ENCODE data around the gene THRAP3. TPM values are rescaled to one million over a fixed set of nuclear protein-coding genes. Genes with fewer than 3 reads are reported as not detected.

The THRAP3 gene
- total and polyA plus RNA-seq, 7 experiments from 2014 or later, result 62.1 to 138 (median 112) TPM

DNA sequence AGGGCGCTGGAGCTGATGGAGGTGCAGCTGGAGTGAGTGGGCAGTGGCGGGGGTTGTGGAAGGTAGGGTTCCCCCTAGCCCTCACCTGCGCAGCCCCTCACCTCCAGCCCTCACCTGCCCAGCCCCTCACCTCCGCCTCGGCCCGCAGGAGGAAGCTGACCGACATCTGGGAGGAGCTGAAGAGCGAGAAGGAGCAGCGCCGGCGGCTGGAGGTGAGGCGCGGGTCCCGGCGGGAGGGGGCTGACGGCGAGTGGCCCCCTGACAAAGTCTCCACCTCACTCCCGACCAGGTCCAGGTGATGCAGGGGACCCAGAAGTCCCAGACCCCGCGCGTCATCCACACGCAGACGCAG is 96.5 kb downstream of the THRAP3 start:
- Mint-ChIP-seq H3K27ac (peak overlapping the region in 6 of 9 donors; percentile 26 to 81 (median 44)), H3K4me1 (peaks cover 14 to 29% (median 23%) of the 10 kb centered on the region in 7 donors), H3K4me3 (peak overlapping the region; percentile 68 to 87 (median 80)), H3K9me3 (no peaks in the 10 kb centered on the region), H3K36me3 (peaks cover 0 to 10% (median 0%) of the 10 kb centered on the region in 5 donors), H3K27me3 (peaks cover 0 to 5% (median 0%) of the 10 kb centered on the region in 5 donors)
- ATAC-seq (no peak), DNase-seq (peak in 1 of 9 donors; percentile 5)
- Histone ChIP-seq H3K27me3 (ENCODE audit: control insufficient read depth in 2 of 2, insufficient read depth in 2 of 2, low read length in 2 of 2) (no peaks in the 10 kb centered on the region), H3K4me3 (ENCODE audit: low read length) (peak overlapping the region; percentile 37), H3K9me3 (ENCODE audit: control insufficient read depth in 2 of 3, low read length in 3 of 3) (no peaks in the 10 kb centered on the region), H3K36me3 (ENCODE audit: control insufficient read depth in 2 of 3, insufficient read depth in 3 of 3, low read length in 3 of 3) (no peaks in the 10 kb centered on the region), H3K4me1 (ENCODE audit: control insufficient read depth in 2 of 2, insufficient read depth in 2 of 2, low read length in 2 of 2) (peaks cover 10 to 11% of the 10 kb centered on the region in 2 donors), H3K27ac (ENCODE audit: low read depth, low read length) (peak overlapping the region; percentile 14)
- intact Hi-C loops (cut with micrococcal nuclease), result loop anchor here (1.0 to 2.0 kb wide), 2 partner anchors 13 to 14 kb away; partner anchors contain the start of gene SH3D21 (in 1 of the 2)
- POLR2A ChIA-PET, result interaction anchor here (1.2 to 1.5 kb wide), 2 partner anchors 14 to 98 kb away, joined by 5 to 6 read pairs; partner anchors contain the start of gene SH3D21
- CTCF ChIA-PET, result no interaction called here

DNA sequence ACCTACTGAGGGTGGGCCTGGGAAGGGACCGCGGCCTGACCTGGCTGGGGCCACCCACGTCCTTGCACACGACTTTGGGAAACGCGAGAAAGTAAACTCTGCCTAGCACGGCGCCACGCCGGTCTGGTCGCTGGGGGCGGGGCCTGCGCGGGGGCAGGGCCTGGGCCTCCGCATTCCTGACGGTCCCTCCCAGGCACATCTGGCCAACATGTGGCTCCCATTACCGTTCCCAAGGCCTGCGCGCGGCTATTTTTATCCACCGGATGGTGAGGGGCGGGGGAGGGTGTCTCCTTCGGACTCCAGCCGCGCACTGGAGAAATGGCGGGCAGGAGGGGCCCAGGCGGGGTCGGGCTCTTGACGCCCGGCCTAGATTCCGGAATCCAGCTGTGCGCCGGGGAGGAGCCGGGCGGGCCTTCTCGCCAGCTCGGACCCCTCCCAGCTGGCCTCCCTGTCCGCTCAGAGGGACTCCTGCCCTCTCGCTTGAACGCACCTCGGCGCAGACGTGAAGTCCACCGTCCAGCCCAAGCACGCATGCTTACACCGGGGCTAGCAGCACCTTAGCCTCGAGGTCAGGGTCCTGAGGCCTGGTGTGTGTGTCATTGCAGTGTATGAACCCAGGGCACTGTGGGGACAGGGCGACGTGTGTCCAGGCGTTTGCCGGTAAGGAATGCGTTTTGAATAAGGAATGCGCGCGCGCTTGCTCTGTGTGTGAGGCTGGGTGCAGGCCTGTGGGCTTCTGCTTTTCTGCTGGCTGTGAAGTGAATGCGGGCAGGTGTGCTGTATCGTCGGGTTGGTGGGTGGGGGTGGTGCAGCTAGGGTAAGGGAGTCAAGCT is 97.1 kb downstream of the THRAP3 start:
- POLR2A ChIA-PET, result interaction anchor here (0.7 to 1.6 kb wide), 4 partner anchors 15 to 509 kb away, joined by 3 to 4 read pairs (median 3); partner anchors contain the start of gene SH3D21
- Histone ChIP-seq H3K4me1 (ENCODE audit: control insufficient read depth in 2 of 2, insufficient read depth in 2 of 2, low read length in 2 of 2) (peaks cover 10 to 11% of the 10 kb centered on the region in 2 donors), H3K27me3 (ENCODE audit: control insufficient read depth in 2 of 2, insufficient read depth in 2 of 2, low read length in 2 of 2) (no peaks in the 10 kb centered on the region), H3K36me3 (ENCODE audit: control insufficient read depth in 2 of 3, insufficient read depth in 3 of 3, low read length in 3 of 3) (no peaks in the 10 kb centered on the region), H3K27ac (ENCODE audit: low read depth, low read length) (peak overlapping the region; percentile 14), H3K9me3 (ENCODE audit: control insufficient read depth in 2 of 3, low read length in 3 of 3) (no peaks in the 10 kb centered on the region), H3K4me3 (ENCODE audit: low read length) (peak overlapping the region; percentile 37)
- CTCF ChIA-PET, result interaction anchor here (3.3 kb wide), 1 partner anchor 21 kb away, joined by 9 read pairs; no protein-coding TSS in a partner anchor
- ATAC-seq (peak; percentile 43), DNase-seq (peak in 5 of 9 donors; percentile 12 to 51 (median 23))
- peaks cover 0 to 5% (median 0%) of the 10 kb centered on the region in 5 donors for H3K27me3 Mint-ChIP-seq
- H3K4me1 Mint-ChIP-seq, result peaks cover 14 to 29% (median 23%) of the 10 kb centered on the region in 7 donors
- intact Hi-C loops (cut with micrococcal nuclease), result loop anchor here in 1 of 2 donors (2.0 kb wide), 1 partner anchor 15 kb away; the partner anchor contains the start of gene SH3D21
- H3K27ac Mint-ChIP-seq, result peak overlapping the region in 3 of 9 donors; percentile 49 to 90 (median 62)
- H3K9me3 Mint-ChIP-seq, result no peaks in the 10 kb centered on the region
- H3K36me3 Mint-ChIP-seq, result peaks cover 0 to 10% (median 0%) of the 10 kb centered on the region in 5 donors
- peak overlapping the region; percentile 62 to 87 (median 80) for H3K4me3 Mint-ChIP-seq

- Mint-ChIP-seq H3K4me1 (peaks cover 14 to 29% (median 23%) of the 10 kb centered on the region in 7 donors), H3K27ac (peak overlapping the region in 2 of 9 donors; percentile 62 to 90), H3K36me3 (peaks cover 0 to 10% (median 0%) of the 10 kb centered on the region in 5 donors), H3K27me3 (peaks cover 0 to 5% (median 0%) of the 10 kb centered on the region in 5 donors), H3K9me3 (no peaks in the 10 kb centered on the region), H3K4me3 (peak overlapping the region in 9 of 10 donors; percentile 68 to 87 (median 76))
- H3K27ac ChIP-seq (ENCODE audit: low read depth, low read length), result no peak overlapping the region
- intact Hi-C loops (cut with micrococcal nuclease), result loop anchor here in 1 of 2 donors (2.0 kb wide), 1 partner anchor 45 kb away; no protein-coding TSS in a partner anchor
- DNase-seq, result peak in 1 of 9 donors; percentile 5
- no peaks in the 10 kb centered on the region for H3K9me3 ChIP-seq (ENCODE audit: control insufficient read depth in 2 of 3, low read length in 3 of 3)
- no peaks in the 10 kb centered on the region for H3K36me3 ChIP-seq (ENCODE audit: control insufficient read depth in 2 of 3, insufficient read depth in 3 of 3, low read length in 3 of 3)
- peaks cover 10 to 11% of the 10 kb centered on the region in 2 donors for H3K4me1 ChIP-seq (ENCODE audit: control insufficient read depth in 2 of 2, insufficient read depth in 2 of 2, low read length in 2 of 2)
- no peak overlapping the region for H3K4me3 ChIP-seq (ENCODE audit: low read length)
- CTCF ChIA-PET, result interaction anchor here (3.3 kb wide), 1 partner anchor 20 kb away, joined by 9 read pairs; no protein-coding TSS in a partner anchor
- ATAC-seq, result no peak
- POLR2A ChIA-PET, result interaction anchor here (0.7 to 1.6 kb wide), 4 partner anchors 16 to 510 kb away, joined by 3 to 4 read pairs (median 3); partner anchors contain the start of gene SH3D21
- H3K27me3 ChIP-seq (ENCODE audit: control insufficient read depth in 2 of 2, insufficient read depth in 2 of 2, low read length in 2 of 2), result no peaks in the 10 kb centered on the region
These were observed 98.0 kb downstream of the THRAP3 start for GRCh38 chr1:36322041-36322785.

DNA sequence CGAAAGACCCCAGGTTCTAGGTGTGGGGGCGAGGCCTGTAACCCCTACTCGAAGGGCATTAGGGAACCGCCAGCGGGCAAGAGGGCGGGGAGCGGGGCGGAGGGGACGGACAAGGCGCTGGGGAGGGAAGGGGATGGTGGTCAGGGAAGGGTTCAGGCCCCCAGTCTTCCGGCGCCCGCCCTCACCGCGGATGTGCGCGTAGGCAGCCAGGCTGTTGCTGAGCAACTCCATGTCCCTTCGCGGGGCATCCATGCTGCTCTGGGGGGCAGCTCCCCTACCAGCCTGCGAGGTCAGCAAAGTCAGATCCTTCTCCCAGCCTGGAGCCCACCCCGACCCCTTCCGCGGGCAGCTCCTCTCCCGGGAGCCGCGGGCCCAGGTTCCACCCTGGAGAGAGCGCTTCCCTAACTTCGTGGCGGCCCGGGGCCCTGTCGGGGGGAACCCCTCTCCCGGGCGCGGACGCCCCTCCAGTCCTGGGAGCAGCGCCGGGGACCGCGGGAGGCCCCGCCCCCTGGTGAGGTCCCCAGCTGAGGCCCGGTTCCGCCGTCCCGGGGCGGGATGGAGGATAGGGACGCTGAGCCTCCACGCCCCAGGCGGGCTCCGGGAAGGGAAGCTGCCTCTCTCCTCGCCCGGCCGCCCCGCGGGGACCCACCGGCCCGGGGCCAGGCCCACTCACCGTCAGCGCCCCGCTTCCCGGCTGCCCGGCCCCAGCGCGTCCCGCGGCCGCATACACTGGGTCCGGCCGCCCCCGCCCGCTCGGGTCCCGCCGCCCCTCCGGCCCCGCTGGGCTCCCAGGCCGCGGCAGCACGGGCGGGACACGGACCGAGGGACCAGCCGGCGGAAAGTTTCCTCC is 98.8 kb downstream of the THRAP3 start:
- peak overlapping the region; percentile 50 to 87 (median 75) for H3K4me3 Mint-ChIP-seq
- ChIA-PET CTCF (interaction anchor here (3.3 kb wide), 1 partner anchor 20 kb away, joined by 9 read pairs; no protein-coding TSS in a partner anchor), POLR2A (interaction anchor here (0.6 to 1.6 kb wide), 3 partner anchors 44 to 112 kb away, joined by 3 to 6 read pairs (median 4); no protein-coding TSS in a partner anchor)
- DNase-seq (peak in 5 of 9 donors; percentile 22 to 62 (median 30)), ATAC-seq (peak; percentile 52)
- peak overlapping the region in 2 of 9 donors; percentile 14 to 30 for H3K27ac Mint-ChIP-seq
- Histone ChIP-seq H3K4me1 (ENCODE audit: control insufficient read depth in 2 of 2, insufficient read depth in 2 of 2, low read length in 2 of 2) (peaks cover 10 to 11% of the 10 kb centered on the region in 2 donors), H3K27ac (ENCODE audit: low read depth, low read length) (peak overlapping the region; percentile 21), H3K27me3 (ENCODE audit: control insufficient read depth in 2 of 2, insufficient read depth in 2 of 2, low read length in 2 of 2) (no peaks in the 10 kb centered on the region), H3K36me3 (ENCODE audit: control insufficient read depth in 2 of 3, insufficient read depth in 3 of 3, low read length in 3 of 3) (no peaks in the 10 kb centered on the region), H3K9me3 (ENCODE audit: control insufficient read depth in 2 of 3, low read length in 3 of 3) (no peaks in the 10 kb centered on the region), H3K4me3 (ENCODE audit: low read length) (peak overlapping the region; percentile 30)
- peaks cover 14 to 33% (median 23%) of the 10 kb centered on the region in 7 donors for H3K4me1 Mint-ChIP-seq
- H3K36me3 Mint-ChIP-seq, result peaks cover 0 to 5% (median 0%) of the 10 kb centered on the region in 5 donors
- peaks cover 0 to 5% (median 0%) of the 10 kb centered on the region in 5 donors for H3K27me3 Mint-ChIP-seq
- H3K9me3 Mint-ChIP-seq, result no peaks in the 10 kb centered on the region
- intact Hi-C loops (cut with micrococcal nuclease), result loop anchor here in 1 of 2 donors (1.0 to 2.0 kb wide), 2 partner anchors 44 to 63 kb away; no protein-coding TSS in a partner anchor

- no peaks in the 10 kb centered on the region for H3K36me3 ChIP-seq (ENCODE audit: control insufficient read depth in 2 of 3, insufficient read depth in 3 of 3, low read length in 3 of 3)
- CTCF ChIA-PET, result interaction anchor here (3.3 kb wide), 1 partner anchor 19 kb away, joined by 9 read pairs; no protein-coding TSS in a partner anchor
- Mint-ChIP-seq H3K27ac (peak within 1 kb of the TSS in 7 of 9 donors; percentile 14 to 77 (median 59)), H3K4me3 (peak within 1 kb of the TSS; percentile 70 to 87 (median 80)), H3K9me3 (no peaks in the 10 kb centered on the region), H3K4me1 (peaks cover 14 to 35% (median 23%) of the 10 kb centered on the region in 7 donors), H3K27me3 (peaks cover 0 to 5% (median 0%) of the 10 kb centered on the region in 5 donors), H3K36me3 (peaks cover 0 to 4% (median 0%) of the 10 kb centered on the region in 5 donors)
- H3K9me3 ChIP-seq (ENCODE audit: control insufficient read depth in 2 of 3, low read length in 3 of 3), result no peaks in the 10 kb centered on the region
- H3K27ac ChIP-seq (ENCODE audit: low read depth, low read length), result peak within 1 kb of the TSS; percentile 46
- ATAC-seq (peak; percentile 37), DNase-seq (peak in 4 of 9 donors; percentile 19 to 72 (median 22))
- H3K4me1 ChIP-seq (ENCODE audit: control insufficient read depth in 2 of 2, insufficient read depth in 2 of 2, low read length in 2 of 2), result peaks cover 10 to 11% of the 10 kb centered on the region in 2 donors
- no peaks in the 10 kb centered on the region for H3K27me3 ChIP-seq (ENCODE audit: control insufficient read depth in 2 of 2, insufficient read depth in 2 of 2, low read length in 2 of 2)
- POLR2A ChIA-PET, result interaction anchor here (0.5 to 1.6 kb wide), 6 partner anchors 17 to 111 kb away, joined by 3 to 6 read pairs (median 4); no protein-coding TSS in a partner anchor
- intact Hi-C loops (cut with micrococcal nuclease), result loop anchor here in 1 of 2 donors (1.0 to 2.0 kb wide), 2 partner anchors 43 to 63 kb away; no protein-coding TSS in a partner anchor
- H3K4me3 ChIP-seq (ENCODE audit: low read length), result peak within 1 kb of the TSS; percentile 74
These were observed 99.6 kb downstream of the THRAP3 start, which contains the start of gene EVA1B for GRCh38 chr1:36323636-36324352. TSS of gene EVA1B (minus strand) at chr1:36323645. CDS start at chr1:36323037, 608 bp downstream.

Data from naive thymus-derived CD4-positive, alpha-beta T cell (primary cell).